Ureter (tissue), 1 donor: ENCODE measurements around the gene LHPP. TPM values are rescaled to one million over a fixed set of nuclear protein-coding genes. Genes with fewer than 3 reads are reported as not detected.

Experiments used
- DNase-seq: peaks from one replicate; pipeline ENCODE4 v3.0.0-alpha.2; 2020; ENCODE audit warnings: low spot score
- total RNA-seq: library from RNA; stranded (reverse); gene quantifications from one replicate; pipeline ENCODE4 v1.2.4, GENCODE V29; 2023
- donor health status: DM: yes; HTN: yes; CAD: no.

LHPP gene
- total RNA-seq, 1 donor from 2014 or later = 37.9 TPM

GRCh38 chr10:124593431-124593985 lies 131.9 kb downstream of the LHPP start:
- no peak for DNase-seq

GRCh38 chr10:124594240-124594639 lies 132.6 kb downstream of the LHPP start:
- no peak for DNase-seq

- DNase-seq = no peak
These were observed 133.7 kb downstream of the LHPP start for GRCh38 chr10:124595143-124595883.

- no peak for DNase-seq
These were observed 134.6 kb downstream of the LHPP start for GRCh38 chr10:124596116-124596785.

- no peak for DNase-seq
These were observed 135.6 kb downstream of the LHPP start for GRCh38 chr10:124596962-124597845.

- no peak for DNase-seq
These were observed 136.2 kb downstream of the LHPP start for GRCh38 chr10:124597846-124598165.

- no peak for DNase-seq
These were observed 136.6 kb downstream of the LHPP start for GRCh38 chr10:124598196-124598595.

GRCh38 chr10:124598773-124599587 lies 137.4 kb downstream of the LHPP start:
- DNase-seq = no peak

GRCh38 chr10:124599588-124600050 lies 138.0 kb downstream of the LHPP start:
- no peak for DNase-seq

GRCh38 chr10:124600051-124600880 lies 138.6 kb downstream of the LHPP start:
- no peak for DNase-seq

GRCh38 chr10:124601016-124601415 lies 139.4 kb downstream of the LHPP start:
- DNase-seq = no peak

- DNase-seq = no peak
These were observed 140.0 kb downstream of the LHPP start for GRCh38 chr10:124601431-124602120.

GRCh38 chr10:124602121-124602561 lies 140.5 kb downstream of the LHPP start:
- DNase-seq = no peak

GRCh38 chr10:124602646-124603365 lies 141.2 kb downstream of the LHPP start:
- DNase-seq = no peak

GRCh38 chr10:124603376-124604213 lies 142.0 kb downstream of the LHPP start:
- no peak for DNase-seq

GRCh38 chr10:124604214-124605000 lies 142.8 kb downstream of the LHPP start:
- no peak for DNase-seq

GRCh38 chr10:124605001-124605370 lies 143.4 kb downstream of the LHPP start:
- DNase-seq = no peak
